Esophagus squamous epithelium (tissue), 5 donors: Measurements from ENCODE around the gene ATG14. TPM values are rescaled to one million over a fixed set of nuclear protein-coding genes. Genes with fewer than 3 reads are reported as not detected.

Experiments used
- DNase-seq: peaks from one replicate; lab custom pipeline; 2025; lab: John Stamatoyannopoulos, UW
- H3K27ac ChIP-seq, 4 donors: fragments of 200-600 bp; sonication (generic); one replicate each; pipeline ENCODE4 v1.5.1; 2016 to 2019; ENCODE audit warnings: mild to moderate bottlenecking in 1 of 4
- H3K27me3 ChIP-seq, 4 donors: fragments of 200-600 bp; sonication (generic); 1 replicate in 3 of 4; 2 replicates in 1 of 4; pipeline versions ENCODE4 v1.5.1 to v1.6.0; 2017 to 2021; ENCODE audit warnings: antibody characterized with exemption in 1 of 4
- H3K36me3 ChIP-seq, 3 donors: fragments of 200-600 bp; sonication (generic); one replicate each; pipeline ENCODE4 v1.5.1; 2016 to 2019
- H3K4me1 ChIP-seq, 3 donors: fragments of 200-600 bp; sonication (generic); one replicate each; pipeline ENCODE4 v1.5.1; 2017 to 2019
- H3K4me3 ChIP-seq, 4 donors: fragments of 200-600 bp; sonication (generic); 1 replicate in 3 of 4; 2 replicates in 1 of 4; pipeline ENCODE4 v1.5.1; 2016 to 2019; ENCODE audit warnings: mild to moderate bottlenecking in 2 of 4, moderate library complexity in 1 of 4
- H3K9me3 ChIP-seq, 3 donors: fragments of 200-600 bp; sonication (generic); one replicate each; pipeline ENCODE4 v1.5.1; 2016 to 2019
- POLR2A ChIP-seq, 4 donors: fragments of 450-650 bp; IDR thresholded peaks; one replicate each; pipeline ENCODE4 v1.6.1; 2017; ENCODE audit warnings: antibody characterized with exemption in 4 of 4, mild to moderate bottlenecking in 4 of 4, moderate library complexity in 3 of 4
- WGBS, 2 donors: methylation state at CpG; one replicate each; pipeline ENCODE4 v1.1.5; 2018; 5-methylcytosine and 5-hydroxymethylcytosine counted together
- intact Hi-C: fragments of 100-400 bp; cut with DNase I; formaldehyde crosslinking; loops from one replicate; pipeline ENCODE4 v1.15.0; 2022
- total RNA-seq, 4 donors: library from RNA; depleted of rRNA; stranded (reverse); fragments of >200 nt; gene quantifications; one replicate each; pipeline ENCODE4 v1.1.0, GENCODE V29; 2016
- TF ChIP-seq, protein P1 (sequence below), 6 experiments: fragments of 450-650 bp in 4 of 6; fragments of 200-600 bp in 2 of 6; sonication (generic) in 2 of 6; IDR thresholded peaks; one replicate each; pipeline ENCODE4 v1.5.1; 2016 to 2019; ENCODE audit warnings: antibody characterized with exemption in 6 of 6, mild to moderate bottlenecking in 4 of 6, moderate library complexity in 4 of 6
- donor health status: DM: yes; HTN: yes; CAD: no.

The ATG14 gene
- total RNA-seq, 4 donors from 2014 or later: 4.6 to 12.8 (median 7.5) TPM

DNA sequence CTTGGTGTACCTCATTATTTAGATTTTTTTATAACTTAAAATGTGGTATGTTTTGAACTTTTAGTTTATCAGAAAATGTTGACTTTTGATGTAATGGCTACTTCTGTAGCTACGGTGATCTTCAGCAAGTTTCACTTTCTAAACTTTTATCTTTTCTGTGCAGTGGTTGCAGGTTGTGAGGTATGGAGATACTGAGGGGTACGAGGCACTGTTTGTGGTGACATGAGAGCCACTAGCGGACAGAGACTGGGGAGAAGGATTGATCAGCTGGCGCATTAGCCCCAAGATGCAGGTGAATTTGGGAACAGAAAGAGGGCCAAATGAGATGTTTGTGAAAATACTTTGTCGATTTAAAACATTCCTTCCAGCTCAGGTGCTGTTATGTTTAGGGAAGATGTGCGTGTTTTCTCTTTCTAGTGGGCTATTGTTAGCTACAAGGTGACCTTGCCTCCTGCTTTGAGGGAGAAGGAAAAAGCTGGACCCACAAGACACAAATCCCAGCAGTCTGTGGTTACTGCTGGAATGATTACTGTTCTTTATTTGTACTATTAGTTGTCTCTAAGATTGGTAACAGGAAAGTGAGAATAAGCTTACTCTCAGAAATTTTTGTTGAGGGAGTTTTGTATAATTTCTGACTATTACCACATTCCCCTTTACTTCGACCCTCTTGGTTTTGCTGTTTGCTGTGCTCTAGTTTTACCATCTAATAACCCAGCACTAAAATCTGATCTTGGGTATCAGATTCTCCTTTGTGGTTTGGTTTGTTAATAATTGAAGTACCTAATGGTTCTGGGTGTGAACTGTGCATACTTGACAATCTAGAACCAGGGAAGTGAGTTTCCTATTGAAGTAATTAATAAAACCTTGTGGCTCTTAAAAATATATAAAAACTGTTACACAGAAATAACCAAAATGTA is 78.7 kb downstream of the ATG14 start:
- Histone ChIP-seq H3K9me3 (no peaks in the 10 kb centered on the region), H3K4me1 (peaks cover 0 to 73% (median 51%) of the 10 kb centered on the region in 3 donors), H3K4me3 (peak overlapping the region in 1 of 4 donors; percentile 16), H3K36me3 (no peaks in the 10 kb centered on the region), H3K27ac (peak overlapping the region; percentile 27 to 71 (median 44)), H3K27me3 (no peaks in the 10 kb centered on the region)
- intact Hi-C loops: no loop called here
- TF ChIP-seq, protein P1, sequence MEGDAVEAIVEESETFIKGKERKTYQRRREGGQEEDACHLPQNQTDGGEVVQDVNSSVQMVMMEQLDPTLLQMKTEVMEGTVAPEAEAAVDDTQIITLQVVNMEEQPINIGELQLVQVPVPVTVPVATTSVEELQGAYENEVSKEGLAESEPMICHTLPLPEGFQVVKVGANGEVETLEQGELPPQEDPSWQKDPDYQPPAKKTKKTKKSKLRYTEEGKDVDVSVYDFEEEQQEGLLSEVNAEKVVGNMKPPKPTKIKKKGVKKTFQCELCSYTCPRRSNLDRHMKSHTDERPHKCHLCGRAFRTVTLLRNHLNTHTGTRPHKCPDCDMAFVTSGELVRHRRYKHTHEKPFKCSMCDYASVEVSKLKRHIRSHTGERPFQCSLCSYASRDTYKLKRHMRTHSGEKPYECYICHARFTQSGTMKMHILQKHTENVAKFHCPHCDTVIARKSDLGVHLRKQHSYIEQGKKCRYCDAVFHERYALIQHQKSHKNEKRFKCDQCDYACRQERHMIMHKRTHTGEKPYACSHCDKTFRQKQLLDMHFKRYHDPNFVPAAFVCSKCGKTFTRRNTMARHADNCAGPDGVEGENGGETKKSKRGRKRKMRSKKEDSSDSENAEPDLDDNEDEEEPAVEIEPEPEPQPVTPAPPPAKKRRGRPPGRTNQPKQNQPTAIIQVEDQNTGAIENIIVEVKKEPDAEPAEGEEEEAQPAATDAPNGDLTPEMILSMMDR (IDR thresholded peaks at IDR 0.05): no peak
- TF ChIP-seq POLR2A (IDR thresholded peaks at IDR 0.05): no peak
- no peak for DNase-seq
- WGBS, 2 donors: 54 to 57% methylated on average over 7 of the region's 7 CpGs

DNA sequence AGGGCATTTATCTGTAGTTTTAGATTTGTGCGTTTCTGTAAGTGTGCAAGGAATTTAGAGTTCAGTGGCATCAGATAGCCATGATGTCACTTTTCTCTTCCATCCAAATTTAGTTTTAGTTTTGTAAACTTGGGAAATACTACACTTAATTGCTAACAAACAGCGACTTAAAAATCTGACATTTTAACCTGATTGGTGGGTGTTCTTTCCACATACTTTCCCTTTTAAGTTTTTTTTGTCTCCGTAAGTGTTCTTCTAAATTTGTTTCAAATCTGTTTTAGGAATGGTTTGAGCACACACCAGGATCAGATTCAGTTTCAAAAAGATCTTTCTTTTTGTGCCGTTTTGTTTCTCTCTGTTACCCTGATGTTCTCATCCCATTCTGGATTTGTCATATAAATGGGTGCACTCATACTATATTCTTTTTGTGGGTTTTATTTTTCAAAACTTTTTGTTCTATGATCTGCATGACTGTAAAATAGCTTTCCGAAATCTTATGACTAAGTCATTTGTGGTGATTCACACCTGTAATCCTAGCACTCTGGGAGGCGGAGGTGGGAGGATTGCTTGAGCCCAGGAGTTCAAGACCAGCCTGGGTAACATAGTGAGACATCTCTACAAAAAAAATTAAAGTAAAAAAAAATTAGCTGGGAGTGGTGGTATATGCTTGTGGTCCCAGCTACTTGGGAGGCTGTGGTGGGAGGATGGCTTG is 81.5 kb downstream of the ATG14 start:
- peaks cover 0 to 55% (median 36%) of the 10 kb centered on the region in 3 donors for H3K4me1 ChIP-seq
- intact Hi-C loops: no loop called here
- no peak for DNase-seq

DNA sequence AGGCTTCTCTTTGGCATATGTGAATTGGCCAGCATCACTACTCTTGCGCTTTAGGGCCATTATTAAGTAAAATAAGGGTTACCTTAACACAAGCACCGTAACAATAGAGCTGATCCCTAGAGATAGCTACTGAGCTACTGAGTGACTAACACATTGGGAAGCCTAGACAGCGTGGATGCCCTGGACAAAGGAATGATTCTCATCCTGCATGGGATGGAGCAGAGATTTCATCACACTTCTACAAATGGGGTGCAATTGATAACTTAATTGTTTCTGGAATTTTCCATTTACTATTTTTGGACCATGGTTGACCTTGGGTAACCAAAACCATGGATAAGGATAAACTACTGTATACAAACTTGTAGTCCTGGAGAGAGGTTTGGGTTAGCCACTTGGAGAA is 83.3 kb downstream of the ATG14 start:
- Histone ChIP-seq H3K27me3 (no peaks in the 10 kb centered on the region), H3K4me3 (no peak overlapping the region), H3K4me1 (peaks cover 0 to 36% (median 17%) of the 10 kb centered on the region in 3 donors), H3K36me3 (no peaks in the 10 kb centered on the region), H3K9me3 (no peaks in the 10 kb centered on the region), H3K27ac (no peak overlapping the region)
- intact Hi-C loops: no loop called here
- TF ChIP-seq, protein P1 (IDR thresholded peaks at IDR 0.05): no peak
- no peak for TF ChIP-seq POLR2A (IDR thresholded peaks at IDR 0.05)
- 63 to 76% methylated on average over 3 of the region's 3 CpGs for WGBS, 2 donors
- DNase-seq: no peak

More for the DNA sequence above, 81.5 kb downstream of the ATG14 start:
- TF ChIP-seq, protein P1 (IDR thresholded peaks at IDR 0.05): no peak
- TF ChIP-seq POLR2A (IDR thresholded peaks at IDR 0.05): no peak
- Histone ChIP-seq H3K4me3 (no peak overlapping the region), H3K36me3 (no peaks in the 10 kb centered on the region), H3K27ac (peak overlapping the region in 2 of 4 donors; percentile 3 to 10), H3K9me3 (no peaks in the 10 kb centered on the region), H3K27me3 (no peaks in the 10 kb centered on the region)
- WGBS, 2 donors: 52 to 57% methylated on average over 6 of the region's 6 CpGs

DNA sequence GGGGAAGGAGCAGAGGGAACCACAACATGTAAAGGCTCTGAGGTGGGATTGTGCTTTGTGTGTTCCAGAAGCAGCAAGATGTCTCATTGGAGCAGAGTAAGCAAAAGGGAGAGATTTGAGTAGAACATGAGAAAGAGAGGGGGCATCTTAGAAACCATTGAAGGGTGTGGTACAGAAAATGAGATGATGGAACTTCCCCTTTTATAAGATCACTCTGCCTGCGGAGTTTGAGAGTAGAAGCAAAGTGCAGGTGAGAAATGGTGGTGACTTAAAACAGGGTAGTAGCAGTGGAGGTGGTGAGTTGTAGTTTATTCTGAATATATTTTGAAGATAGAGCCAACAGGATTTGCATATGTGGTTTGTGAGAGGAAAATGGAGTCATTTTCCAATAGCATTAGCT is 84.5 kb downstream of the ATG14 start:
- 61 to 81% methylated on average over 1 of the region's 1 CpG for WGBS, 2 donors
- Histone ChIP-seq H3K27me3 (no peaks in the 10 kb centered on the region), H3K4me1 (peaks cover 0 to 25% (median 9%) of the 10 kb centered on the region in 3 donors), H3K27ac (no peak overlapping the region), H3K4me3 (no peak overlapping the region), H3K36me3 (no peaks in the 10 kb centered on the region), H3K9me3 (no peaks in the 10 kb centered on the region)
- DNase-seq: no peak
- no peak for TF ChIP-seq POLR2A (IDR thresholded peaks at IDR 0.05)
- intact Hi-C loops: no loop called here

DNA sequence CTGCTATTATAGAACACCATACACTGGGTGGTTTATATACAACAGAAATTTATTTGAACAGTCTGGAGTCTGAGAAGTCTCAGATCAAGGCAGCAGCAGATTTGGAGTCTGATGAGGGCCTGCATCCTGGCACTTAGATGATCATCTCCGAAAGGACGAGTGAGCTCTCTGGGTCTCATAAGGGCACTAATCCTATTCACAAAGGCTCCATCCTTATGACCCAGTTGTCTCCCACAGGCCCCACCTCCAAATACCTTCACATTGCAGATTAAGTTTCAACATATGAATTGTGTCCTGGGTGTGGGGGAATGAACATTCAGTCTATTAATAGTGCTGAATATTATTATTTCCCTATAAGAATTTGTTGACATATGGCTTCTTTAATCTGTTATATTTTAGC is 86.8 kb downstream of the ATG14 start:
- TF ChIP-seq POLR2A (IDR thresholded peaks at IDR 0.05): no peak
- TF ChIP-seq, protein P1 (IDR thresholded peaks at IDR 0.05): no peak
- WGBS, 2 donors: 88 to 91% methylated on average over 2 of the region's 2 CpGs
- Histone ChIP-seq H3K36me3 (peaks cover 0 to 8% (median 0%) of the 10 kb centered on the region in 3 donors), H3K4me1 (peaks cover 0 to 15% (median 0%) of the 10 kb centered on the region in 3 donors), H3K27me3 (no peaks in the 10 kb centered on the region), H3K27ac (no peak overlapping the region), H3K4me3 (no peak overlapping the region), H3K9me3 (no peaks in the 10 kb centered on the region)
- intact Hi-C loops: no loop called here
- DNase-seq: no peak
